HK-2 (cell line): ENCODE data around the gene RPA3.

Source experiments
- DNase-seq: peaks from one replicate; pipeline ENCODE4 v3.0.0-alpha.2; 2018; ENCODE audit not compliant: unreplicated experiment

Gene RPA3

GRCh38 chr7:7607010-7607409, 111.4 kb downstream of the RPA3 start:
- DNase-seq = no peak

GRCh38 chr7:7596176-7596575, 122.2 kb downstream of the RPA3 start:
- DNase-seq = no peak

GRCh38 chr7:7595451-7595850, 123.0 kb downstream of the RPA3 start:
- no peak for DNase-seq
